ENCODE measurements around the gene ARL4C.

DNA sequence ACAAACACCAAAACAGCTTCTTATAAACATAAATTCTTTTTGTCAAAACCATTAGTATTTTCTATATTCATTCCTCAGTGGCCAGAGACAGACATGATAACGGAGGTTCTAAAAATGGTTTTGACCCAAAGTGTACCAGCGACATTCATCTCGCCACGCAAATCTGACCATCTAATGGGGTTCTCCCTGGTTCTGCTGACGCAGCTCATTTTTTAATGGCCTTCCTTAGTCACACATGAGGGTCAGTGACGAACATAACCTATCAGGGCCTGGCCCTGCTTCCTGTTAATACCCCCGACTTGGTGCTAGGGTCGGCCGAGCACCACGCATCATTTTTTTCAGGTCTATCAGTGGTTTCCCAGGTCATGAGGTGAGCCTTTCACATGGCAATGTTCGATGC, 45.9 kb upstream of the ARL4C start:
- no peak for TF ChIP-seq POLR2A (IDR thresholded peaks at IDR 0.05; ENCODE audit: low read depth, low read length)
- no peak for TF ChIP-seq POLR2AphosphoS5 (IDR thresholded peaks at IDR 0.05; ENCODE audit: low read depth, low read length)
- no peak for TF ChIP-seq TAF1 (IDR thresholded peaks at IDR 0.05; ENCODE audit: low read depth, low read length)
- no peak for TF ChIP-seq PAX5 (IDR thresholded peaks at IDR 0.05; ENCODE audit: insufficient read depth, low read length, severe bottlenecking)
- no peak for TF ChIP-seq POU2F2 (IDR thresholded peaks at IDR 0.05; ENCODE audit: low read depth, low read length)
